Hematopoietic multipotent progenitor cell (in vitro differentiated cells): ENCODE results near the gene EDARADD. TPM values are rescaled to one million over a fixed set of nuclear protein-coding genes. Genes with fewer than 3 reads are reported as not detected.

Source experiments
- DNase-seq, 3 donors: peaks; one replicate each; pipeline ENCODE4 v3.0.0-alpha.2; 2011 to 2015; ENCODE audit warnings: low read depth in 2 of 3, low spot score in 2 of 3
- total RNA-seq: library from RNA; depleted of rRNA; stranded (reverse); fragments of >200 nt; gene quantifications from one replicate; pipeline ENCODE4 v1.2.3, GENCODE V29; 2012

EDARADD gene
- total RNA-seq, 1 donor: 8.3 TPM

GRCh38 chr1:236509647-236510401 is 115.7 kb downstream of the EDARADD start:
- no peak for DNase-seq

- no peak for DNase-seq
Observed at GRCh38 chr1:236511735-236512418, 117.8 kb downstream of the EDARADD start.

GRCh38 chr1:236514703-236515442 is 120.8 kb downstream of the EDARADD start:
- DNase-seq: no peak

GRCh38 chr1:236515443-236515958 is 121.4 kb downstream of the EDARADD start:
- DNase-seq: no peak

GRCh38 chr1:236516929-236517704 is 123.0 kb downstream of the EDARADD start:
- no peak for DNase-seq

- DNase-seq: peak in 2 of 3 donors; percentile 17 to 53
Observed at GRCh38 chr1:236518322-236518721, 124.2 kb downstream of the EDARADD start.

GRCh38 chr1:236520445-236521005 is 126.4 kb downstream of the EDARADD start:
- DNase-seq: no peak

GRCh38 chr1:236522937-236523703 is 129.0 kb downstream of the EDARADD start:
- no peak for DNase-seq

GRCh38 chr1:236523704-236524141 is 129.6 kb downstream of the EDARADD start, which contains the start of gene LGALS8:
TSS of gene LGALS8 (plus strand) at chr1:236523982. CDS start at chr1:236526071, 2,089 bp downstream.
- peak; percentile 69 to 90 (median 89) for DNase-seq

- peak; percentile 46 to 77 (median 71) for DNase-seq
Observed at GRCh38 chr1:236524142-236524894, 130.2 kb downstream of the EDARADD start.

GRCh38 chr1:236524895-236525184 is 130.8 kb downstream of the EDARADD start:
- DNase-seq: no peak

- DNase-seq: no peak
Observed at GRCh38 chr1:236526079-236526478, 132.0 kb downstream of the EDARADD start.

- DNase-seq: no peak
Observed at GRCh38 chr1:236530286-236530685, 136.2 kb downstream of the EDARADD start.

- DNase-seq: peak in 1 of 3 donors; percentile 26
Observed at GRCh38 chr1:236530959-236531358, 136.9 kb downstream of the EDARADD start.

GRCh38 chr1:236532850-236533249 is 138.8 kb downstream of the EDARADD start:
- no peak for DNase-seq

GRCh38 chr1:236534151-236534651 is 140.1 kb downstream of the EDARADD start:
- no peak for DNase-seq
